HG02884 (cell line): ENCODE results near the gene DET1.
"Not testable (repeated sequence)": the region's sequence is repeated elsewhere in the genome, so short reads cannot be mapped to it uniquely, and the experiment has no call there.

Experiments used
- ATAC-seq: cut with Tn5 transposase; IDR thresholded peaks from one replicate; pipeline ENCODE4 v1.9.1; 2021; ENCODE audit warnings: mild to moderate bottlenecking, moderate library complexity; ENCODE audit not compliant: unreplicated experiment

The DET1 gene

GRCh38 chr15:88546248-88547129 lies at the start of gene DET1:
DET1 (minus strand) TSS chr15:88546681; CDS start chr15:88531705, 14,976 bp downstream.
- peak; percentile 98 for ATAC-seq

- ATAC-seq, result no peak
These were observed 44.9 kb upstream of the DET1 start for GRCh38 chr15:88591384-88591783.

GRCh38 chr15:88590759-88591158 lies 44.3 kb upstream of the DET1 start:
- no peak for ATAC-seq

- ATAC-seq, result no peak
These were observed 40.1 kb upstream of the DET1 start for GRCh38 chr15:88586401-88587162.

- no peak for ATAC-seq
These were observed 34.1 kb upstream of the DET1 start for GRCh38 chr15:88580532-88580931.

GRCh38 chr15:88579322-88579721 lies 32.8 kb upstream of the DET1 start:
- ATAC-seq, result no peak

GRCh38 chr15:88574655-88575054 lies 28.2 kb upstream of the DET1 start:
- ATAC-seq, result no peak

GRCh38 chr15:88574077-88574476 lies 27.6 kb upstream of the DET1 start:
- ATAC-seq, result no peak

GRCh38 chr15:88571852-88572259 lies 25.4 kb upstream of the DET1 start:
- ATAC-seq, result no peak

GRCh38 chr15:88571153-88571851 lies 24.8 kb upstream of the DET1 start:
- no peak for ATAC-seq

GRCh38 chr15:88568589-88568988 lies 22.1 kb upstream of the DET1 start:
- no peak for ATAC-seq

GRCh38 chr15:88564741-88565140 lies 18.3 kb upstream of the DET1 start:
- no peak for ATAC-seq

GRCh38 chr15:88563638-88564037 lies 17.2 kb upstream of the DET1 start:
- ATAC-seq, result no peak

GRCh38 chr15:88559565-88559964 lies 13.1 kb upstream of the DET1 start:
- ATAC-seq, result not testable (repeated sequence)

- not testable (repeated sequence) for ATAC-seq
These were observed 11.5 kb upstream of the DET1 start for GRCh38 chr15:88558026-88558425.

- not testable (repeated sequence) for ATAC-seq
These were observed 1.5 kb upstream of the DET1 start for GRCh38 chr15:88548009-88548408.

GRCh38 chr15:88545578-88546247 lies 768 bp downstream of the DET1 start:
- ATAC-seq, result not testable (repeated sequence)

- no peak for ATAC-seq
These were observed 3.3 kb downstream of the DET1 start for GRCh38 chr15:88543065-88543776.

GRCh38 chr15:88542342-88542733 lies 4.1 kb downstream of the DET1 start:
- ATAC-seq, result no peak

GRCh38 chr15:88541709-88542341 lies 4.7 kb downstream of the DET1 start:
- ATAC-seq, result no peak
